ENCODE measurements around the gene SKI. TPM values are rescaled to one million over a fixed set of nuclear protein-coding genes. Genes with fewer than 3 reads are reported as not detected.

Gene SKI
- total and polyA plus RNA-seq, 2 of the 8 experiments (the other 6 are each of a cell fraction or from before 2014, with no cell fraction given): 8.3 to 87.6 TPM

- TF ChIP-seq ATF2 (IDR thresholded peaks at IDR 0.05; ENCODE audit: low read length) (no peak), MAX (IDR thresholded peaks at IDR 0.05) (no peak), RXRA (IDR thresholded peaks at IDR 0.05; ENCODE audit: insufficient read depth, low read depth, low read length) (no peak), NANOG (IDR thresholded peaks at IDR 0.05; ENCODE audit: insufficient read depth, low read depth, low read length, poor library complexity, severe bottlenecking) (no peak), ASH2L (IDR thresholded peaks at IDR 0.05; ENCODE audit: low read length) (no peak), CBX8 (IDR thresholded peaks at IDR 0.05; ENCODE audit: borderline replicate concordance, low read depth, low read length) (no peak), SRF (IDR thresholded peaks at IDR 0.05; ENCODE audit: low read depth, low read length) (no peak), SUZ12 (IDR thresholded peaks at IDR 0.05; ENCODE audit: low read length) (no peak)
These were observed 99.7 kb downstream of the SKI start (continued) for GRCh38 chr1:2327841-2328240.

Data from H1 (cell line).